Endothelial cell (in vitro differentiated cells): ENCODE data around the gene NPTX2. TPM values are rescaled to one million over a fixed set of nuclear protein-coding genes. Genes with fewer than 3 reads are reported as not detected.

Experiments
- DNase-seq: peaks from one replicate; pipeline ENCODE4 v3.0.0; 2021; ENCODE audit warnings: low spot score
- H3K27ac Mint-ChIP-seq: one replicate; pipeline ENCODE4 v1.8.0; 2021; ENCODE audit warnings: mixed read lengths, inconsistent platforms; ENCODE audit not compliant: unreplicated experiment
- H3K27me3 Mint-ChIP-seq: one replicate; pipeline ENCODE4 v1.8.0; 2021; ENCODE audit warnings: mild to moderate bottlenecking, moderate library complexity, mixed read lengths, inconsistent platforms; ENCODE audit not compliant: unreplicated experiment
- H3K36me3 Mint-ChIP-seq: one replicate; pipeline ENCODE4 v1.8.0; 2021; ENCODE audit warnings: mild to moderate bottlenecking, low read depth, mixed read lengths, inconsistent platforms; ENCODE audit not compliant: unreplicated experiment
- H3K4me1 Mint-ChIP-seq: one replicate; pipeline ENCODE4 v1.8.0; 2021; ENCODE audit warnings: mild to moderate bottlenecking, mixed read lengths, inconsistent platforms; ENCODE audit not compliant: unreplicated experiment
- H3K4me3 Mint-ChIP-seq: one replicate; pipeline ENCODE4 v1.8.0; 2021; ENCODE audit warnings: mild to moderate bottlenecking, mixed read lengths, inconsistent platforms; ENCODE audit not compliant: unreplicated experiment
- H3K9me3 Mint-ChIP-seq: one replicate; pipeline ENCODE4 v1.8.0; 2021; ENCODE audit warnings: mixed read lengths, inconsistent platforms; ENCODE audit not compliant: unreplicated experiment
- total RNA-seq: library from RNA; stranded (reverse); fragmentation: NEBNext Ultra II Directional; extraction: Animal tissue kit (Norgen Biotek cat#: 25700); gene quantifications from one replicate; pipeline ENCODE4 v1.2.1, GENCODE V29; 2021; ENCODE audit not compliant: unreplicated experiment
- TF ChIP-seq, protein P1 (sequence below): fragments of 200-600 bp; sonication (generic); IDR thresholded peaks from one replicate; pipeline ENCODE4 v1.5.0; 2021; ENCODE audit warnings: antibody characterized with exemption; ENCODE audit not compliant: unreplicated experiment

NPTX2 gene
- total RNA-seq, 1 donor from 2014 or later = 0.44 TPM

DNA sequence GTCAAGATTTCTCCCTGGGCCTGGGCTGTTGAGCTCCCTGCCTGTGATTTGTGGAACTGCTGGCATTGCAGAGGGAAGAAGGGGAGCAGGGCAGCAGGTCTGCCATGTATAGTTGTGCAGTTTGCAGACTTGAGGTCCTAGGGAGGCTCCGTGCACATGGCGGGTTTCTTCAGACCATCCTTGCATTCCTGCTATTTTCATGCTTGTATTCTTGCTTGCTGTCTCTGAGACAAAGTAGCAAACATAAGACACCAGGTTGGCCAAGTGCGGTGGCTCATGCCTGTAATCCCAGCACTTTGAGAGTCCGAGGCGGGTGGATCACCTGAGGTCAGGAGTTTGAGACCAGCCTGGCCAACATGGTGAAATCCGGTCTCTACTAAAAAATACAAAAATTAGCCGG, 61.1 kb downstream of the NPTX2 start:
- Mint-ChIP-seq H3K36me3 (no peaks in the 10 kb centered on the region), H3K4me1 (no peaks in the 10 kb centered on the region), H3K27me3 (no peaks in the 10 kb centered on the region), H3K27ac (no peak overlapping the region), H3K4me3 (no peak overlapping the region), H3K9me3 (peaks cover 3% of the 10 kb centered on the region)
- TF ChIP-seq, protein P1, sequence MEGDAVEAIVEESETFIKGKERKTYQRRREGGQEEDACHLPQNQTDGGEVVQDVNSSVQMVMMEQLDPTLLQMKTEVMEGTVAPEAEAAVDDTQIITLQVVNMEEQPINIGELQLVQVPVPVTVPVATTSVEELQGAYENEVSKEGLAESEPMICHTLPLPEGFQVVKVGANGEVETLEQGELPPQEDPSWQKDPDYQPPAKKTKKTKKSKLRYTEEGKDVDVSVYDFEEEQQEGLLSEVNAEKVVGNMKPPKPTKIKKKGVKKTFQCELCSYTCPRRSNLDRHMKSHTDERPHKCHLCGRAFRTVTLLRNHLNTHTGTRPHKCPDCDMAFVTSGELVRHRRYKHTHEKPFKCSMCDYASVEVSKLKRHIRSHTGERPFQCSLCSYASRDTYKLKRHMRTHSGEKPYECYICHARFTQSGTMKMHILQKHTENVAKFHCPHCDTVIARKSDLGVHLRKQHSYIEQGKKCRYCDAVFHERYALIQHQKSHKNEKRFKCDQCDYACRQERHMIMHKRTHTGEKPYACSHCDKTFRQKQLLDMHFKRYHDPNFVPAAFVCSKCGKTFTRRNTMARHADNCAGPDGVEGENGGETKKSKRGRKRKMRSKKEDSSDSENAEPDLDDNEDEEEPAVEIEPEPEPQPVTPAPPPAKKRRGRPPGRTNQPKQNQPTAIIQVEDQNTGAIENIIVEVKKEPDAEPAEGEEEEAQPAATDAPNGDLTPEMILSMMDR = no peak
- no peak for DNase-seq

Other genes starting within 250 kb of the NPTX2 start
- 20.6 TPM for gene BAIAP2L1, start 216.2 kb upstream of the NPTX2 start, total RNA-seq